ENCODE results near the gene MAPK1. TPM values are rescaled to one million over a fixed set of nuclear protein-coding genes. Genes with fewer than 3 reads are reported as not detected.
"Not testable (repeated sequence)": the region's sequence is repeated elsewhere in the genome, so short reads cannot be mapped to it uniquely, and the experiment has no call there.

The MAPK1 gene
- polyA plus RNA-seq, 1 experiment = 154 TPM

- POLR2A ChIA-PET = interaction anchor here (0.8 kb wide), 1 partner anchor 17 kb away, joined by 3 read pairs; no protein-coding TSS in a partner anchor
- Histone ChIP-seq H3K27ac (ENCODE audit: low read depth, low read length) (no peak overlapping the region), H3K4me3 (ENCODE audit: low read depth, low read length) (no peak overlapping the region), H3K9me3 (ENCODE audit: control insufficient read depth, insufficient read depth, low read length) (no peaks in the 10 kb centered on the region), H3K27me3 (ENCODE audit: control insufficient read depth, insufficient read depth, low read length) (no peaks in the 10 kb centered on the region)
- no peak for TF ChIP-seq CTCF (IDR thresholded peaks at IDR 0.05; ENCODE audit: low read depth, low read length)
- DNase-seq (ENCODE audit: low read depth, low spot score) = no peak
- CTCF ChIA-PET = interaction anchor here (0.8 to 1.3 kb wide), 3 partner anchors 14 to 234 kb away, joined by 3 to 6 read pairs (median 3); no protein-coding TSS in a partner anchor
These were observed 148.4 kb downstream of the MAPK1 start for GRCh38 chr22:21719024-21719423.

GRCh38 chr22:21718499-21718898 lies 148.9 kb downstream of the MAPK1 start:
- ChIA-PET POLR2A (interaction anchor here (0.8 kb wide), 1 partner anchor 18 kb away, joined by 3 read pairs; no protein-coding TSS in a partner anchor), CTCF (interaction anchor here (1.3 kb wide), 1 partner anchor 220 kb away, joined by 6 read pairs; no protein-coding TSS in a partner anchor)
- no peak for DNase-seq (ENCODE audit: low read depth, low spot score)

GRCh38 chr22:21716395-21717122 lies 150.9 kb downstream of the MAPK1 start:
- POLR2A ChIA-PET; H3K9me3 ChIP-seq (ENCODE audit: control insufficient read depth, insufficient read depth, low read length); H3K27me3 ChIP-seq (ENCODE audit: control insufficient read depth, insufficient read depth, low read length): not testable (repeated sequence)

More at GRCh38 chr22:21718499-21718898, 148.9 kb downstream of the MAPK1 start:
- Histone ChIP-seq H3K27me3 (ENCODE audit: control insufficient read depth, insufficient read depth, low read length) (no peaks in the 10 kb centered on the region), H3K9me3 (ENCODE audit: control insufficient read depth, insufficient read depth, low read length) (no peaks in the 10 kb centered on the region), H3K4me3 (ENCODE audit: low read depth, low read length) (no peak overlapping the region), H3K27ac (ENCODE audit: low read depth, low read length) (no peak overlapping the region)
- TF ChIP-seq CTCF (IDR thresholded peaks at IDR 0.05; ENCODE audit: low read depth, low read length) = no peak

GRCh38 chr22:21714786-21715185 lies 152.7 kb downstream of the MAPK1 start:
- no peak overlapping the region for H3K27ac ChIP-seq (ENCODE audit: low read depth, low read length)
- TF ChIP-seq CTCF (IDR thresholded peaks at IDR 0.05; ENCODE audit: low read depth, low read length) = no peak
- H3K4me3 ChIP-seq (ENCODE audit: low read depth, low read length) = no peak overlapping the region
- no peaks in the 10 kb centered on the region for H3K27me3 ChIP-seq (ENCODE audit: control insufficient read depth, insufficient read depth, low read length)
- POLR2A ChIA-PET = no interaction called here
- H3K9me3 ChIP-seq (ENCODE audit: control insufficient read depth, insufficient read depth, low read length) = no peaks in the 10 kb centered on the region
- DNase-seq (ENCODE audit: low read depth, low spot score) = no peak
- CTCF ChIA-PET = interaction anchor here (1.3 kb wide), 1 partner anchor 224 kb away, joined by 7 read pairs; no protein-coding TSS in a partner anchor

More at GRCh38 chr22:21716395-21717122, 150.9 kb downstream of the MAPK1 start:
- H3K4me3 ChIP-seq (ENCODE audit: low read depth, low read length); CTCF ChIA-PET; H3K27ac ChIP-seq (ENCODE audit: low read depth, low read length); DNase-seq (ENCODE audit: low read depth, low spot score): not testable (repeated sequence)

GRCh38 chr22:21714059-21714770 lies 153.2 kb downstream of the MAPK1 start:
- no peak overlapping the region for H3K27ac ChIP-seq (ENCODE audit: low read depth, low read length)
- H3K4me3 ChIP-seq (ENCODE audit: low read depth, low read length) = no peak overlapping the region
- TF ChIP-seq CTCF (IDR thresholded peaks at IDR 0.05; ENCODE audit: low read depth, low read length) = no peak
- ChIA-PET POLR2A (no interaction called here), CTCF (interaction anchor here (0.7 to 5.4 kb wide), 10 partner anchors 10 to 239 kb away, joined by 3 to 32 read pairs (median 4); partner anchors contain the start of gene PPM1F)
- no peak for DNase-seq (ENCODE audit: low read depth, low spot score)
- H3K27me3 ChIP-seq (ENCODE audit: control insufficient read depth, insufficient read depth, low read length) = no peaks in the 10 kb centered on the region
- no peaks in the 10 kb centered on the region for H3K9me3 ChIP-seq (ENCODE audit: control insufficient read depth, insufficient read depth, low read length)

All from AG04450 (cell line).